ENCODE data around the gene ABTB2. TPM values are rescaled to one million over a fixed set of nuclear protein-coding genes. Genes with fewer than 3 reads are reported as not detected.

ABTB2 gene
- total and polyA plus RNA-seq, 2 of the 8 experiments (the other 6 are each of a cell fraction or from before 2014, with no cell fraction given) = 7.7 to 10.2 TPM

- TF ChIP-seq RXRA (IDR thresholded peaks at IDR 0.05; ENCODE audit: insufficient read depth, low read depth, low read length) (no peak), POLR2AphosphoS5 (IDR thresholded peaks at IDR 0.05; ENCODE audit: low read depth, low read length) (no peak), BRCA1 (IDR thresholded peaks at IDR 0.05; ENCODE audit: low read depth, low read length) (no peak), KDM4A (IDR thresholded peaks at IDR 0.05; ENCODE audit: low read depth, low read length, severe bottlenecking) (no peak), FOSL1 (IDR thresholded peaks at IDR 0.05; ENCODE audit: insufficient read depth, low read depth, low read length) (no peak), NANOG (IDR thresholded peaks at IDR 0.05; ENCODE audit: insufficient read depth, low read depth, low read length, poor library complexity, severe bottlenecking) (no peak), CHD7 (IDR thresholded peaks at IDR 0.05; ENCODE audit: insufficient replicate concordance, low read length) (no peak), CBX8 (IDR thresholded peaks at IDR 0.05; ENCODE audit: borderline replicate concordance, low read depth, low read length) (no peak), ZNF274 (IDR thresholded peaks at IDR 0.05; ENCODE audit: borderline replicate concordance, extremely low read depth, low read length) (no peak)
- TF ChIP-seq, protein P1, sequence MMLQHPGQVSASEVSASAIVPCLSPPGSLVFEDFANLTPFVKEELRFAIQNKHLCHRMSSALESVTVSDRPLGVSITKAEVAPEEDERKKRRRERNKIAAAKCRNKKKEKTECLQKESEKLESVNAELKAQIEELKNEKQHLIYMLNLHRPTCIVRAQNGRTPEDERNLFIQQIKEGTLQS (IDR thresholded peaks at IDR 0.05; ENCODE audit: insufficient read depth, low read depth, low read length) = no peak
Observed at GRCh38 chr11:34223907-34224306, 133.9 kb downstream of the ABTB2 start (continued).
